GM12872 (cell line): Measurements from ENCODE around the gene CD48.

Source experiments
- TF ChIP-seq, protein P1 (sequence below): IDR thresholded peaks from 3 replicates; pipeline ENCODE4 v1.5.1; 2011; ENCODE audit warnings: low read depth, mild to moderate bottlenecking, low read length, moderate library complexity; ENCODE audit not compliant: insufficient read depth

The CD48 gene

DNA sequence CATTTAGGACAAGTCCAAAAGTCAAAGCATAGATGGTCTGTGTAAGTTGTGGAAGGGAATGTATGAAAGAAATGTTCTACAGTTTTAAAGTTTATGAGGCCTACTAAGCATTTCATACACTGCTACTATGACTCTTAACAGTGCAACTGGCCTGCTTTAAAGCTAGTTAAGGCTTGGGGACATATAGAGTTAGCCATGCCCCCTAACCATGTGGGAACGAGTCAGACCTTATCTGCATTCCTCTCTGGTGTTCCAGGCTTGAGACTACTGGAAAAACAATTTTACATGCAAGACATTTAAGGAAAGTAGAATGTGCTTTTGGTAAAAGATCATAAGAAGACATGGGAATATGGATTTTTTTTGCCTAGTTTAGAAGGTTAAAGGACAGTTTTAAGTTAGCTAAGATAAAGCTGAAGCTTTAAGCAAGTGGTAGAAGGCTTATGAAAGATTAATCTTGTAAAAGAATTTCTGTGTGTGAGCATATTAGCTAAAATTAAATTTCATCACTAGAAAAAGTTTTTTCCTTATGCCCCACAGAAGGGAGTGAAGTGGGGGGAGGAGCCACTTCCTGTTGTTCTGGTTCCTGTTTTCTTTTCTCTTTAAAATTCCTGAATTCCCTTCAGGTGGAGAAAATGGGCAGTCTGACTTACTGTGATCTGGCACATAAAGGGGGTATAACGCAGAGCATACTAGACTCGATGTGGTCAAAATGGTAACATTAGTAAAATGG lies 8.9 kb upstream of the CD48 start:
- TF ChIP-seq, protein P1, sequence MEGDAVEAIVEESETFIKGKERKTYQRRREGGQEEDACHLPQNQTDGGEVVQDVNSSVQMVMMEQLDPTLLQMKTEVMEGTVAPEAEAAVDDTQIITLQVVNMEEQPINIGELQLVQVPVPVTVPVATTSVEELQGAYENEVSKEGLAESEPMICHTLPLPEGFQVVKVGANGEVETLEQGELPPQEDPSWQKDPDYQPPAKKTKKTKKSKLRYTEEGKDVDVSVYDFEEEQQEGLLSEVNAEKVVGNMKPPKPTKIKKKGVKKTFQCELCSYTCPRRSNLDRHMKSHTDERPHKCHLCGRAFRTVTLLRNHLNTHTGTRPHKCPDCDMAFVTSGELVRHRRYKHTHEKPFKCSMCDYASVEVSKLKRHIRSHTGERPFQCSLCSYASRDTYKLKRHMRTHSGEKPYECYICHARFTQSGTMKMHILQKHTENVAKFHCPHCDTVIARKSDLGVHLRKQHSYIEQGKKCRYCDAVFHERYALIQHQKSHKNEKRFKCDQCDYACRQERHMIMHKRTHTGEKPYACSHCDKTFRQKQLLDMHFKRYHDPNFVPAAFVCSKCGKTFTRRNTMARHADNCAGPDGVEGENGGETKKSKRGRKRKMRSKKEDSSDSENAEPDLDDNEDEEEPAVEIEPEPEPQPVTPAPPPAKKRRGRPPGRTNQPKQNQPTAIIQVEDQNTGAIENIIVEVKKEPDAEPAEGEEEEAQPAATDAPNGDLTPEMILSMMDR = no peak

DNA sequence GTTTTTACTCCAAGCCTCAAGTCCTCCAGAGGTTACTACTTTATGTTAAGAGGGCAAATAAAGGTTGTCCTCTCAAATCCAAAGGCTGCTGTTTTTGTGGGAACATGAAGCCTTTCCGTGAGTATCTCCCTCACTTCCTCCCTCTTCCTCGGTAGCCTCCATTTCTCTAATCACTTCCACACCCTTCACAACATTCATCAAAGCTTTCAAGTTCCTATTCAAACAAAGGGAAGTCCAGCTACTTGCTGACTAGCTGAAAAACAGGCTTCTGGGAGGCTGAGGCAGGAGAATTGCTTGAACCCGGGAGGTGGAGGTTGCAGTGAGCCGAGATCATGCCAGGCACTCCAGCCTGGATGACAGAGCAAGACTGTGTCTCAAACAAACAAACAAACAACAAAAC lies 6.6 kb upstream of the CD48 start:
- TF ChIP-seq, protein P1 = no peak

- TF ChIP-seq, protein P1 = no peak
Measured at GRCh38 chr1:160717306-160717705, 5.7 kb upstream of the CD48 start.

GRCh38 chr1:160716013-160716412 lies 4.4 kb upstream of the CD48 start:
- TF ChIP-seq, protein P1 = no peak

DNA sequence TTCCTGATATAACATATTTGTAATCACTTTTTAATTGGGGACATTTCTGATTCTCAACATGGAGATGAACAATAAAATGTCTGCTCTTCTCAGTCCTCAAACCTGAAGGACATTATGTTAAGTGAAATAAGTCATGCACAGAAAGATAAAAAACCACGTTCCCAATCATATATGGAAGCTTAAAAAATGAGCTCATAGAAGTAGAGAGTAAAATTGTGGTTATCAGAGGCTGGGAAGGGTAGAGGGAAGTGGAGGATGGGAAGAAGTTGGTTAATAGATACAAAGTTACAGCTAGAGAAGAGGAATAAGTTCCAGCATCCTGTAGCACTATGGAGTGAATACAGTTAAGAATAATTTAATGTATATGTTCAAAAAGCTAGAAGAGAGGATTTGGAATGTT lies 1.5 kb upstream of the CD48 start:
- TF ChIP-seq, protein P1 = no peak

GRCh38 chr1:160711276-160711601 lies 383 bp downstream of the CD48 start:
- TF ChIP-seq, protein P1 = no peak

- TF ChIP-seq, protein P1 = no peak
Measured at GRCh38 chr1:160710517-160711252, 937 bp downstream of the CD48 start.
